Neuronal stem cell (in vitro differentiated cells): Measurements from ENCODE around the gene DNAH1.

ENCODE experiments used
- DNase-seq: peaks from one replicate; pipeline ENCODE4 v3.0.0-alpha.2; 2013; ENCODE audit warnings: low spot score
- H2AFZ ChIP-seq: one replicate; pipeline ENCODE4 v1.6.1; 2013; ENCODE audit warnings: mild to moderate bottlenecking, low read length, inconsistent platforms
- H2AK5ac ChIP-seq: 2 replicates; pipeline ENCODE4 v1.6.1; 2013; ENCODE audit warnings: low read depth, mild to moderate bottlenecking, inconsistent platforms, low read length, moderate library complexity, mixed read lengths
- H2BK120ac ChIP-seq: 2 replicates; pipeline ENCODE4 v1.6.1; 2013; ENCODE audit warnings: low read depth, mild to moderate bottlenecking, inconsistent platforms, low read length, moderate library complexity, mixed read lengths
- H2BK12ac ChIP-seq: one replicate; pipeline ENCODE4 v1.6.1; 2013; ENCODE audit warnings: low read length, inconsistent platforms
- H2BK15ac ChIP-seq: 2 replicates; pipeline ENCODE4 v1.6.1; 2013; ENCODE audit warnings: mild to moderate bottlenecking, low read length, inconsistent platforms, mixed read lengths
- H2BK5ac ChIP-seq: one replicate; pipeline ENCODE4 v1.6.1; 2013; ENCODE audit warnings: inconsistent platforms, mild to moderate bottlenecking, low read length, moderate library complexity
- H3K14ac ChIP-seq: one replicate; pipeline ENCODE4 v1.6.1; 2013; ENCODE audit warnings: low read length, inconsistent platforms
- H3K18ac ChIP-seq: 2 replicates; pipeline ENCODE4 v1.6.1; 2013; ENCODE audit warnings: low read length, inconsistent platforms
- H3K23ac ChIP-seq: 2 replicates; pipeline ENCODE4 v1.6.1; 2013; ENCODE audit warnings: low read depth, mild to moderate bottlenecking, mixed read lengths, low read length, inconsistent platforms; ENCODE audit not compliant: poor library complexity
- H3K27ac ChIP-seq: replicated peaks from 3 replicates; pipeline ENCODE4 v1.5.1; 2013; ENCODE audit warnings: low read length, inconsistent platforms
- H3K27me3 ChIP-seq, 3 experiments: 2 replicates each; pipeline ENCODE4 v1.6.1; 2013; ENCODE audit warnings: low read length in 3 of 3, mild to moderate bottlenecking in 2 of 3, inconsistent platforms in 1 of 3, low read depth in 1 of 3, mixed read lengths in 1 of 3, moderate library complexity in 1 of 3; ENCODE audit not compliant: control insufficient read depth in 3 of 3, insufficient read depth in 3 of 3
- H3K36me3 ChIP-seq, 2 donors: replicated peaks in 1 of 2; 2 replicates each; pipeline ENCODE4 v1.6.1; 2013; ENCODE audit warnings: low read length in 2 of 2; ENCODE audit not compliant: control insufficient read depth in 2 of 2, insufficient read depth in 2 of 2
- H3K4ac ChIP-seq: 2 replicates; pipeline ENCODE4 v1.6.1; 2013; ENCODE audit warnings: inconsistent platforms, mild to moderate bottlenecking, low read length, moderate library complexity
- H3K4me1 ChIP-seq, 2 donors: 1 replicate in 1 of 2; 2 replicates in 1 of 2; pipeline ENCODE4 v1.6.1; 2013; ENCODE audit warnings: low read length in 2 of 2, low read depth in 1 of 2; ENCODE audit not compliant: control insufficient read depth in 2 of 2, insufficient read depth in 1 of 2
- H3K4me2 ChIP-seq: one replicate; pipeline ENCODE4 v1.6.1; 2013; ENCODE audit warnings: mild to moderate bottlenecking, low read length, inconsistent platforms; ENCODE audit not compliant: insufficient read depth, poor library complexity, severe bottlenecking
- H3K4me3 ChIP-seq, 2 donors: 2 replicates each; pipeline ENCODE4 v1.5.1; 2013; ENCODE audit warnings: low read length in 2 of 2, mild to moderate bottlenecking in 2 of 2, inconsistent platforms in 1 of 2, moderate library complexity in 1 of 2
- H3K79me1 ChIP-seq: one replicate; pipeline ENCODE4 v1.6.1; 2013; ENCODE audit warnings: low read depth, mild to moderate bottlenecking, inconsistent platforms, low read length, moderate library complexity
- H3K9ac ChIP-seq: one replicate; pipeline ENCODE4 v1.6.1; 2013; ENCODE audit warnings: mild to moderate bottlenecking, low read depth, low read length, inconsistent platforms; ENCODE audit not compliant: poor library complexity
- H3K9me3 ChIP-seq, 2 donors: replicated peaks in 1 of 2; 2 replicates each; pipeline versions ENCODE3 to v1.6.1; 2013; ENCODE audit warnings: low read length in 2 of 2, mild to moderate bottlenecking in 2 of 2, inconsistent platforms in 1 of 2, low read depth in 1 of 2, mixed read lengths in 1 of 2, moderate library complexity in 1 of 2; ENCODE audit not compliant: control insufficient read depth in 2 of 2, insufficient read depth in 1 of 2
- H4K8ac ChIP-seq: one replicate; pipeline ENCODE4 v1.6.1; 2013; ENCODE audit warnings: low read depth, mild to moderate bottlenecking, inconsistent platforms, low read length, moderate library complexity
- H4K91ac ChIP-seq: one replicate; pipeline ENCODE4 v1.6.1; 2013; ENCODE audit warnings: low read length, low read depth, mild to moderate bottlenecking, inconsistent platforms; ENCODE audit not compliant: poor library complexity
- WGBS, 2 donors: extraction: QIAGEN DNeasy Blood & Tissue Kit; methylation state at CpG; one replicate each; pipeline ENCODE4 v1.1.7; 2013; ENCODE audit warnings: missing lambda C conversion rate in 2 of 2, mixed read lengths in 1 of 2; ENCODE audit not compliant: insufficient read length in 2 of 2, insufficient replicate concordance in 1 of 2; ENCODE audit errors: extremely low coverage in 2 of 2; 5-methylcytosine and 5-hydroxymethylcytosine counted together

DNAH1 gene

DNA sequence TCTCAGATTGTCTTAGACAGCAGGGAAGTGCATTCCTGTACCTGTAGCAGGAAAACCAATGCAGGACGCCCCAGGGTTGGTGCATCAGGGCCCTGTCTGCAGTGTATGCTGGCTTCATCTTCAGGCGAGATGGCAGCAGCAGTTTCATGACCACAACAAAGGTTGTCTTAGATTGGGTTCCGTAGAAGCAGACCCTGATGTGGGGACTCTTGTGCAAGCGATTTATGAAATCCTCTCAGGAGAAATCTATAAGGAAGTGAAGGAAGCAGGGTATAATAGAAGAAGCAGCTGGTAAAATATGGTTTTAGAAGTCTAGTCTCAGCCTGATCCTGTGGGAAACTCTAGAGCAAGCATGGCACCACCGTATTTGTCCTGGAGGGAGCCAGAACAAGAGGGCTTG lies 25.0 kb downstream of the DNAH1 start:
- Histone ChIP-seq H2AK5ac (no peak overlapping the region), H3K4me2 (no peak overlapping the region), H3K4me1 (peaks cover 0 to 2% of the 10 kb centered on the region in 2 donors), H2BK120ac (no peak overlapping the region), H4K8ac (no peak overlapping the region), H3K27me3 (no peaks in the 10 kb centered on the region), H3K23ac (no peak overlapping the region), H2BK12ac (no peak overlapping the region), H4K91ac (no peak overlapping the region), H3K9ac (no peak overlapping the region), H3K18ac (no peak overlapping the region), H3K27ac (no peak overlapping the region), H3K14ac (no peak overlapping the region), H3K4me3 (no peak overlapping the region), H3K4ac (no peak overlapping the region), H2BK15ac (no peak overlapping the region), H3K36me3 (no peaks in the 10 kb centered on the region), H3K79me1 (no peaks in the 10 kb centered on the region), H2BK5ac (no peak overlapping the region), H3K9me3 (no peaks in the 10 kb centered on the region), H2AFZ (no peak overlapping the region)
- DNase-seq = no peak
- no CpG with 5 or more reads among the region's 5 CpGs for WGBS, 2 donors

DNA sequence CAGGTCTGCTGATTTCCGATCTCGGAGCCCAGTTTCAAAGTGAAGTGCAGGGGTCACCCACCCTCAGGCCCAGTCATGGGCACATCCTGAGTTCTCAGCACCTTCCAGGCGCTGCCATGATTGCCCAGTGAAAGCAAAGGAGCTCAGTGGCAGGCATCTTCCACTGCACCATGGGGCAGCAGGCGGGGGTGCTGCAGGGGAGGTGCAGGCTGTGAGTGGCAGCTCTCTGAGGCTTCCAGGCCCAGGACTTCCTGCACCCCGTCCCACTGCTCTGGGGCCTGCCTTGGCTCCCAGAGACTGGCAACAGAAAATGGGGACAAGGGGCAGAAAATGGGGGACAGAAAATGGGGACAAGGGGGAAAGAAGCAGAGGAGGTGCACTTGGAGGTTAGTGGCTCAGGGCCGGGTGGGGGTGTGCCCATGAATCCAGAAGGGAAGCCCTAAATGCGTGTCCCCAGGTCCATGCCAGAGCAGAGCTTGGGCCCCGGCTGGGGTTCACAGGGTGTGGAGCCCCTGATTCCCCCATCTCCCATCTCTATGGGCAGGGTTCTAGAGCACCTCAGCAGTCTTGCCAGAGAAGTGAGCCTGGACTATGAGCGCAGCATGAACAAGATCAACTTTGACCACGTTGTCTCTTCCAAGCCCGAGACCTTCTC lies 28.0 kb downstream of the DNAH1 start:
- no peaks in the 10 kb centered on the region for H3K36me3 ChIP-seq
- H4K91ac ChIP-seq = no peak overlapping the region
- H3K4me2 ChIP-seq = no peak overlapping the region
- no peaks in the 10 kb centered on the region for H3K27me3 ChIP-seq
- no peak overlapping the region for H2BK12ac ChIP-seq
- no peak overlapping the region for H3K4ac ChIP-seq
- no CpG with 5 or more reads among the region's 11 CpGs for WGBS, 2 donors
- H2AK5ac ChIP-seq = no peak overlapping the region
- H3K9ac ChIP-seq = no peak overlapping the region
- no peak overlapping the region for H2AFZ ChIP-seq
- H3K18ac ChIP-seq = no peak overlapping the region
- H2BK120ac ChIP-seq = no peak overlapping the region
- peak overlapping the region in 1 of 2 donors; percentile 23 for H3K4me3 ChIP-seq
- DNase-seq = no peak
- no peak overlapping the region for H2BK15ac ChIP-seq
- H3K4me1 ChIP-seq = peaks cover 0 to 2% of the 10 kb centered on the region in 2 donors
- no peak overlapping the region for H4K8ac ChIP-seq
- no peak overlapping the region for H3K14ac ChIP-seq
- H3K9me3 ChIP-seq = no peaks in the 10 kb centered on the region
- no peaks in the 10 kb centered on the region for H3K79me1 ChIP-seq
- no peak overlapping the region for H2BK5ac ChIP-seq
- peak overlapping the region; percentile 21 for H3K23ac ChIP-seq
- no peak overlapping the region for H3K27ac ChIP-seq

DNA sequence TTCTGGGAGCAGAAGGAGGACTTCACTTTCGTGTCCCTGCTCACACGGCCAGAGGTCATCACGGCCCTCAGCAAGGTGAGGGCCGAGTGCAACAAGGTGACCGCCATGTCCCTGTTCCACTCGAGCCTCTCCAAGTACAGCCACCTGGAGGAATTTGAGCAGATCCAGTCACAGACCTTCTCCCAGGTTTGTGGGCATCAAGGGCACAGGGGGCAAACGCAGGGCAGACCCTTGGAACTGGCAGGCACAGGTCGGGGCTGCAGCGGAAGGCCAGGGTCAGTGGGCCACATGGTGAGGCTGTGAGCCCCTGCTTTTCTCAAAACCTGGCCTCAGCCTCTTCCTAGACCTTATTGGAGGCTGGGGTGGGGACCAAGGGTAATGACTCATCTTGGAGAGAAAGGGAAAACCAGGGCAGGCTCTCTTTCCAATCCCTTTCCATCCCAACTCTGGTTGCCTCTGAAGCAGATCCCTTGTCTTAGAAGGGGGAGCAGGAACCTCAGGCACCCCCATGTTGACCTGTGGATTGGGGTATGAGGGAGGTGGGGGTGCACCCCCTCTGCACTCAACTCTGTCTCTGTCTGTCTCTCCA lies 29.5 kb downstream of the DNAH1 start:
- H2AK5ac ChIP-seq = no peak overlapping the region
- H2BK15ac ChIP-seq = no peak overlapping the region
- no peak overlapping the region for H2BK12ac ChIP-seq
- H3K36me3 ChIP-seq = no peaks in the 10 kb centered on the region
- H2BK5ac ChIP-seq = no peak overlapping the region
- WGBS, 2 donors = no CpG with 5 or more reads among the region's 9 CpGs
- no peaks in the 10 kb centered on the region for H3K27me3 ChIP-seq
- no peaks in the 10 kb centered on the region for H3K79me1 ChIP-seq
- H2BK120ac ChIP-seq = no peak overlapping the region
- no peak overlapping the region for H3K4ac ChIP-seq
- no peak overlapping the region for H2AFZ ChIP-seq
- no peak overlapping the region for H4K8ac ChIP-seq
- no peak for DNase-seq
- no peak overlapping the region for H4K91ac ChIP-seq
- no peaks in the 10 kb centered on the region for H3K9me3 ChIP-seq
- H3K9ac ChIP-seq = no peak overlapping the region
- peak overlapping the region; percentile 86 for H3K14ac ChIP-seq
- H3K4me2 ChIP-seq = no peak overlapping the region
- no peak overlapping the region for H3K4me3 ChIP-seq
- no peaks in the 10 kb centered on the region for H3K4me1 ChIP-seq
- no peak overlapping the region for H3K27ac ChIP-seq
- no peak overlapping the region for H3K23ac ChIP-seq
- no peak overlapping the region for H3K18ac ChIP-seq

DNA sequence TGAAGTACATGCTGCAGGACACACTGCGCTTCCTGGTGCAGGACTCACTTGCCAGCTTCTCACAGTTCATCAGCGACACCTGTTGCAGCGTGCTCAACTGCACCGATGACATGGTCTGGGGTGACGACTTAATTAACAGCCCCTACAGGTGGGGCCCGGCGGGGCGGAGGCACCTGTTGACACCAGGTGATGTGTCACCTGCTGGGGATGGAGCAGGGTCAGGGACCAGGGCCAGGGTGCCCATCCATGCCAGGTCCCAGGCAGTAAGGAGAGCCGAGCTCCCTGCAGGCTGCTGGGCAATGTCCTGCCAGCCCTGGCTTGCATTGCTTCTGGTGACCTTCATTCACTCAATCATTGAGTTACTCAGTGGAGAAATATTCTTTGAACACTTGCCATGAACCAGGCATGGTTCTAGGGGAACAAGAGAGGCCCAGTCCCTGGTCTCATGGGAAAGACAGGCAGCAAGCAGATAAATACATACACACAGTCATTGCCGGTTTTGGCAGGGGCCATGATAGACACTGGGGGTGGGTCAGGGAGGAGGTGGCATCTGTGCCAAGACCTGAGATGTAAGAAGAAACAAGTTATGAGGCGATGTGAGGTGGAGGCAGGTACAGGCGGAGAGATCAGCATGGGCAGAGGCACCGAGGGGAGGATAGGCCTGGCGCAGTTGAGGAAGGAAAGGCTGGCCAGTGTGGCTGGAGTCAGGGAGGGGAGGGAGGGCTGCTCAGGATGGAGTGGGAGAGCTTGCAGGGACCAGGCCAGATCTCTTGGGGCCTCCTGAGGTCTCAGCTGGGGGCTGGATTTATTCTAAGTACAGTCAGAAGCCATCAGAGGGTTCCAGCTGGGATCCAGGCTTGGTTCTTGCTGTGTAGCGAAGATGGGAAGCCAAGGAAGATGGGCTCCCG lies 30.8 kb downstream of the DNAH1 start:
- no peak overlapping the region for H2AK5ac ChIP-seq
- no peaks in the 10 kb centered on the region for H3K9me3 ChIP-seq
- H2BK120ac ChIP-seq = no peak overlapping the region
- no peak for DNase-seq
- H3K4me2 ChIP-seq = no peak overlapping the region
- no peaks in the 10 kb centered on the region for H3K27me3 ChIP-seq
- H3K36me3 ChIP-seq = no peaks in the 10 kb centered on the region
- H3K4me1 ChIP-seq = no peaks in the 10 kb centered on the region
- no peak overlapping the region for H3K27ac ChIP-seq
- H4K8ac ChIP-seq = no peak overlapping the region
- H4K91ac ChIP-seq = no peak overlapping the region
- no peaks in the 10 kb centered on the region for H3K79me1 ChIP-seq
- no peak overlapping the region for H3K18ac ChIP-seq
- no peak overlapping the region for H3K4ac ChIP-seq
- peak overlapping the region; percentile 17 for H3K23ac ChIP-seq
- no peak overlapping the region for H2BK5ac ChIP-seq
- no peak overlapping the region for H2AFZ ChIP-seq
- H3K4me3 ChIP-seq = no peak overlapping the region
- no peak overlapping the region for H2BK12ac ChIP-seq
- no CpG with 5 or more reads among the region's 16 CpGs for WGBS, 2 donors
- no peak overlapping the region for H2BK15ac ChIP-seq
- peak overlapping the region; percentile 66 for H3K9ac ChIP-seq
- H3K14ac ChIP-seq = no peak overlapping the region
